Measurements from ENCODE around the gene CIC. TPM values are rescaled to one million over a fixed set of nuclear protein-coding genes. Genes with fewer than 3 reads are reported as not detected.

The CIC gene
- total and polyA plus RNA-seq, 2 of the 13 experiments (the other 11 are each of a cell fraction or from before 2014, with no cell fraction given): 5.9 to 8.0 TPM

DNA sequence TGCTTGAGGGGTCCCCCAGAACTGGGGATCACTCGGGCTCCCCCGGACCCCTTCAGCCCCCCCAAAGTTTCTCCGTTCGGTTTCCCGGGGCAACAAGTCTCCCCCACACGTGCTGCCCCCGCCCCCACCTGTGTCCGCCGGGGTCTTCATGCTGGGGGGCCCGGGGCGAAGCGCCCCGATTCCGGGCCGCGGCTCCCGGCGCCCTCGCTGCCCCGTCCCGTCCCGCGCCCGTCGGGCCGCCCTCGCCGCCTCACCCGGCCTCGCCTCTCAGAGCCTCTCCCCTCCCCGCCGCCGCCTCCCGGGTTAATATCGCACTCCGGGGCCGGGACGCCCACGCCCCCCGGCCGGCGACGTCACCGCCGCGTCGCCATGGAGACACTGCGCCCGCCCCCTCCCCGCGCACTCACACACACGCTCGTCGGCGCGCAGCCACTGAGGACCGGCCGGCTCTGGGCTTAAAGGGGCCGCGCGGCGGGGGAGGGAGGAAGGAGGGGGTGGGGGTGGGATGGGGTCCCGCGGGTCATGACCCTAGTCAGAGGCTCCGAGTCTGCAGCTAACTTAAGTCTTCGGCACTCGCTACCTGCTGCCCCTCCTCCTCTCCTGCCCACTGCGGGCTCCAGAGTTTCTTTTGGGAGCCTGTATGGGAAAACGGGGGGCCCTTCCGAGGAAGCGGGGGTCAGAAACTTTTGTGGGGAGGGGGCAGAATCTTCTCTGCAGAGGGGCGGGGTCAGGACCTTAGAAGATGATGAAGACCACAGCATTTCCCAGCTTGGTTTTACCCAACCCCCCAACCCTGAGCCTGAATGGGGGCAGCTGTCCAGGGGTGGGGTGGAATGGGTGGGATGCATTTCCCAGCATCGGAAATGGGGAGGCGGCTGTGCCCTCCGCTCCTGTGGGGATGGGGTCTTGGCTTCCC, 13.9 kb upstream of the CIC start, which contains the start of gene ERF (continued):
- peak; percentile 81 for TF ChIP-seq RFX1 (IDR thresholded peaks at IDR 0.05)
- no peak for TF ChIP-seq ZNF816 (CRISPR knock-in tag; IDR thresholded peaks at IDR 0.05; ENCODE audit: borderline replicate concordance)
- TF ChIP-seq RELA (CRISPR knock-in tag; IDR thresholded peaks at IDR 0.05): no peak
- no peak for TF ChIP-seq ZNF205 (CRISPR knock-in tag; IDR thresholded peaks at IDR 0.05)
- TF ChIP-seq PAX8 (CRISPR knock-in tag; IDR thresholded peaks at IDR 0.05; ENCODE audit: borderline replicate concordance): no peak
- no peak for TF ChIP-seq ZNF260 (CRISPR knock-in tag; IDR thresholded peaks at IDR 0.05; ENCODE audit: borderline replicate concordance, low read depth)
- TF ChIP-seq HNRNPLL (IDR thresholded peaks at IDR 0.05; ENCODE audit: low read depth, low read length, poor library complexity, severe bottlenecking): no peak
- TF ChIP-seq ZMYM3 (CRISPR knock-in tag; IDR thresholded peaks at IDR 0.05): no peak
- TF ChIP-seq MZF1 (CRISPR knock-in tag; IDR thresholded peaks at IDR 0.05; ENCODE audit: borderline replicate concordance): no peak
- TF ChIP-seq, protein P1, sequence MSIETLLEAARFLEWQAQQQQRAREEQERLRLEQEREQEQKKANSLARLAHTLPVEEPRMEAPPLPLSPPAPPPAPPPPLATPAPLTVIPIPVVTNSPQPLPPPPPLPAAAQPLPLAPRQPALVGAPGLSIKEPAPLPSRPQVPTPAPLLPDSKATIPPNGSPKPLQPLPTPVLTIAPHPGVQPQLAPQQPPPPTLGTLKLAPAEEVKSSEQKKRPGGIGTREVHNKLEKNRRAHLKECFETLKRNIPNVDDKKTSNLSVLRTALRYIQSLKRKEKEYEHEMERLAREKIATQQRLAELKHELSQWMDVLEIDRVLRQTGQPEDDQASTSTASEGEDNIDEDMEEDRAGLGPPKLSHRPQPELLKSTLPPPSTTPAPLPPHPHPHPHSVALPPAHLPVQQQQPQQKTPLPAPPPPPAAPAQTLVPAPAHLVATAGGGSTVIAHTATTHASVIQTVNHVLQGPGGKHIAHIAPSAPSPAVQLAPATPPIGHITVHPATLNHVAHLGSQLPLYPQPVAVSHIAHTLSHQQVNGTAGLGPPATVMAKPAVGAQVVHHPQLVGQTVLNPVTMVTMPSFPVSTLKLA (IDR thresholded peaks at IDR 0.05): 0 out of 2 replicates have a peak, but pooled peaks have one; percentile 3
- TF ChIP-seq ZNF607 (CRISPR knock-in tag; IDR thresholded peaks at IDR 0.05; ENCODE audit: borderline replicate concordance): peak; percentile 58; the same call in 1 of the 2 replicates
- TF ChIP-seq PTBP1 (IDR thresholded peaks at IDR 0.05; ENCODE audit: low read depth, low read length, poor library complexity, severe bottlenecking): no peak
- TF ChIP-seq ISL2 (CRISPR knock-in tag; IDR thresholded peaks at IDR 0.05): 0 out of 2 replicates have a peak, but pooled peaks have one; percentile 12
- peak; percentile 28; the same call in 1 of the 2 replicates for TF ChIP-seq NFYB (CRISPR knock-in tag; IDR thresholded peaks at IDR 0.05)
- TF ChIP-seq JDP2 (CRISPR knock-in tag; IDR thresholded peaks at IDR 0.05; ENCODE audit: borderline replicate concordance): no peak
- no peak for TF ChIP-seq ZNF354B (CRISPR knock-in tag; IDR thresholded peaks at IDR 0.05)
- no peak for TF ChIP-seq NR2F2 (IDR thresholded peaks at IDR 0.05; ENCODE audit: borderline replicate concordance, low read depth)
- no peak for TF ChIP-seq AHR (CRISPR knock-in tag; IDR thresholded peaks at IDR 0.05)
- TF ChIP-seq TOPORS (CRISPR knock-in tag; IDR thresholded peaks at IDR 0.05): 0 out of 2 replicates have a peak, but pooled peaks have one; percentile 11
- no peak for TF ChIP-seq NR2F6 (IDR thresholded peaks at IDR 0.05)
- TF ChIP-seq NR2F6 (CRISPR knock-in tag; IDR thresholded peaks at IDR 0.05): peak; percentile 36; the same call in 1 of the 2 replicates
- TF ChIP-seq MBD4 (IDR thresholded peaks at IDR 0.05; ENCODE audit: borderline replicate concordance, low read length): no peak
- peak; percentile 49; the same call in 1 of the 2 replicates for TF ChIP-seq ZNF790 (CRISPR knock-in tag; IDR thresholded peaks at IDR 0.05; ENCODE audit: borderline replicate concordance)
- TF ChIP-seq, protein P2, sequence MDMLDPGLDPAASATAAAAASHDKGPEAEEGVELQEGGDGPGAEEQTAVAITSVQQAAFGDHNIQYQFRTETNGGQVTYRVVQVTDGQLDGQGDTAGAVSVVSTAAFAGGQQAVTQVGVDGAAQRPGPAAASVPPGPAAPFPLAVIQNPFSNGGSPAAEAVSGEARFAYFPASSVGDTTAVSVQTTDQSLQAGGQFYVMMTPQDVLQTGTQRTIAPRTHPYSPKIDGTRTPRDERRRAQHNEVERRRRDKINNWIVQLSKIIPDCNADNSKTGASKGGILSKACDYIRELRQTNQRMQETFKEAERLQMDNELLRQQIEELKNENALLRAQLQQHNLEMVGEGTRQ (IDR thresholded peaks at IDR 0.05; ENCODE audit: low read depth, low read length): no peak
- TF ChIP-seq, protein P2 (CRISPR knock-in tag; IDR thresholded peaks at IDR 0.05; ENCODE audit: borderline replicate concordance): no peak
- TF ChIP-seq HCFC1 (IDR thresholded peaks at IDR 0.05; ENCODE audit: low read depth, low read length): no peak
- TF ChIP-seq, protein P3, sequence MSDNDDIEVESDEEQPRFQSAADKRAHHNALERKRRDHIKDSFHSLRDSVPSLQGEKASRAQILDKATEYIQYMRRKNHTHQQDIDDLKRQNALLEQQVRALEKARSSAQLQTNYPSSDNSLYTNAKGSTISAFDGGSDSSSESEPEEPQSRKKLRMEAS (IDR thresholded peaks at IDR 0.05): peak; percentile 69
- peak; percentile 87 for TF ChIP-seq POLR2G (IDR thresholded peaks at IDR 0.05; ENCODE audit: low read depth, low read length)
- TF ChIP-seq HMGA1 (CRISPR knock-in tag; conservative IDR thresholded peaks at IDR 0.05): no peak
